NCI-H128 (cell line): ENCODE measurements around the gene CHST6.
A peak's percentile ranks its signal among the peaks of the same experiment; 100 is the strongest.
"Not testable (repeated sequence)": the region's sequence is repeated elsewhere in the genome, so short reads cannot be mapped to it uniquely, and the experiment has no call there.

Experiments used
- DNase-seq: peaks from one replicate; lab custom pipeline; 2025; ENCODE audit not compliant: unreplicated experiment; lab: John Stamatoyannopoulos, UW

Gene CHST6

GRCh38 chr16:75503801-75504200, 8.6 kb upstream of the CHST6 start:
- no peak for DNase-seq

- no peak for DNase-seq
Observed at GRCh38 chr16:75502916-75503605, 7.8 kb upstream of the CHST6 start.

GRCh38 chr16:75501820-75502219, 6.6 kb upstream of the CHST6 start:
- not testable (repeated sequence) for DNase-seq

DNA sequence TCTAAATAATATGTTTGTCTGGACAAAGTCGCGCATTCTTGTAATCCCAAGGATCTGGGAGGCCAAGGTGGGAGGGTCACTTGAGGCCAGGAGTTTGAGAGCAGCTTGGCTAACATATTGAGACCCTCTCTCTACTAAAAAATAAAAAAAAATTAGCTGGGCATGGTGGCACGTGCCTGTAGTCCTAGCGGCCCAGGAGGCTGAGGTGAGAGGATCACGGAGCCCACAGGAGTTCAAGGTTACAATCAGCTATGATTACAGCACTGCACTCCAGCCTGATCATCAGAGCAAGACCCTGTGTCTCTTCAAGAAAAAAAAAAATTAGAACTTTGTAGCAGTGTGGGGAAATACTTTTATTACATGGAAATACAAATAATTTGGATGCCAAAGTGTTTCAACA, 6.1 kb upstream of the CHST6 start:
- no peak for DNase-seq

- not testable (repeated sequence) for DNase-seq
Observed at GRCh38 chr16:75498605-75499322, 3.5 kb upstream of the CHST6 start.

DNA sequence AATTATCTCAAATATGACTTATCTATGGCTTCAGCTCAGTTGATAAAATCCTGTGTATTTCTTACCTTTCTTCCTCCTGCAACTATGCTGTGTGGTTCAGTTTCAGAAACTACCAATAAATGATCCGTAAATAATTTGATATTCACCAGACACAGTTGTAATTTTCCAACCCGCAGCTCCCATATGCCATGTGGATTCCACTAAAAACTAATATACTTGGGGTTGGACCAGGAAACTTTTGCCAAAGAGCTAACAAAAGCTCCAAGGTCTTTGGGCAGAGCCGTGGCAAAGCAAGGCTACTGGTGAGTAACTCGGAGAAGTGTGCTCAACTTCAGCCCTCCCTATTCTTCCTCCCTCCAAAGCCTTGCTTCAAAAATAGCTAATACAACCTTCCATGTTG, 2.3 kb upstream of the CHST6 start:
- no peak for DNase-seq

DNA sequence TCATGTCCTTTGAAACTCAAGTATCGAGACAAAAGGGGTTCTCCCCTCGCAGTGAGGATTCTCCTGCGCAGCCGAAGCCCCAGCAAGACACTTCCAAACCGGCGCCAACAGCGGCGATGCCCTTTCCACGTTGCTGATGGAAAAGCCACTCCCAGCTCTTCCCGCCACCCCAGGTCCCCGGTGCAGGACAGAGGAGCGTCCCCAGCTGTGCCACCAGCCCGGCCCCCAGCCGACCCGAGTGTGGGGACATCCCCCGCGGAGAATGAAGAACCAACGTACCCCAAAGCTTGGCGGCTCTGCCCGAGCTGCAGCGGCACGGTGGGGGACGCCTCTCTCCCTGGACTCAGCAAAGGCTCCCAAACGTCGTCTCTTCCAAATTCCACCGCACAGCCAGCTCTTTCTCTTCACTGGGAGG, 573 bp downstream of the CHST6 start:
- DNase-seq: no peak

- no peak for DNase-seq
Observed at GRCh38 chr16:75494184-75494583, 1.1 kb downstream of the CHST6 start.

DNA sequence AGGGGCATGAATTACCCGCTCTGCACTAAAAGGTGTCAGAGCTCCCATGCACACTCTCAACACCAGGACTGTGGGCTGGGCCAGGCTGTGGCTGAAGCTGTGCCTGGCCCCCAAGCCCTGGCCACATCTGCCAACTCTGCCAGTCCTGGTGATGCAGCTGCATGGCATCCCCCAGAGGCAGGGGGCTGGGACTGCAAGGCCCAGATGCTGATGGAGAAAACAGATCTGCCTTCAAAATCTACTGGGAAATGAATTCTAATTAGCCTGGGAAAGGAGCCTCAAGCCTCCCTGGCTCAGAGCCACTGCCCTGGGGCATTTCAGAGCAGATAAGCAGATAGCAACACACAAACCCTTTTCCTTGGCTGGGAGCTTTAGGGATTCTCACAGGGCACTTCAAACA, 3.4 kb downstream of the CHST6 start:
- no peak for DNase-seq

DNA sequence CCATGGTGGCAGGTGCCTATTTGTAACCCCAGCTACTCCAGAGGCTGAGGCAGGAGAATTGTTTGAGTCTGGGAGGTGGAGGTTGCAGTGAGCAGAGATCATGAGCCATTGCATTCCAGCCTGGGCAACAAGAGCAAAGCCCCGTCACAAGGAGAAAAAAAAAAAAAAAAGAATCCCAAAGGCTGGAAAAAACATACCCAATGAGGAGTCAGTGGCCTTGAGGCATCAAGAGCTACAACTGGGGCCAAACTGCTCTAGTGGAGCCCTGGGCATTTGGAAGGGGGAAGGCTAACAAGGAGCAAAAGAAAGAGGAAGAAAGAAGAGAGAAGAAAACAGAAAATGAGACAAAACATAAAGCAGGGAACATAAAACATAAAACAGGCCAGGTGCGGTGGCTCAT, 6.9 kb downstream of the CHST6 start:
- DNase-seq: no peak

GRCh38 chr16:75486676-75487313, 8.4 kb downstream of the CHST6 start:
- no peak for DNase-seq

DNA sequence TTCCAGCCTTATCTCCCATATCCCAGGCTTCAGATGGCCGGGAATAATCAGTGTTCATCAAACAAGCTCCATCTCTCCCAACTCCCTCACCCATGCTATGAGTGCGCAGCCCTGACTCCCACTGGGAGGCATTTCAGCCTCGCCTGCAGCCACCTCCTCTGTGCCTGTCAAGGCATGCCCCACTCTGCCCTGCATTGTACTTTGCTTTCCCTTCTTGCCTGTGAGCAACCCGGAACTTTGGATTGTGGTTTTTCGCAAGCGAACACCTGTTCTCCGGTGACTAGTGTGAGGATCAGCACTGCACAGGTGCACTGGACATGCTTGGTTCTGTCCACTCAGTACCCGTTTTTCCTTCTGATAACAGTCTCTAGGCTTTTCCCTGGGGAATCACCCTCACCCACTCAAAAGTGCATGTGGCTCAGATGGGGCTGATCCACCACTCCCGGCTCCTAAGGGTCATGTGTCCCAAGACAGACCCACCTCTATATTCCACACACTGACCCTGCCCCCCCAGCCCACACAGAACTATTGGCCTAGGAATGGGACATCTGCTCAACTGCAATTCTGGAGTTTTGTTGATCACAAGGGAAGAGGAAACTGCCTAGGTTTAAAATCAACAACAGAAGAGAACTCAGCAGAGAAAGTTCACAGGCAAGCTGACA, 9.1 kb downstream of the CHST6 start:
- DNase-seq: peak; percentile 31

DNA sequence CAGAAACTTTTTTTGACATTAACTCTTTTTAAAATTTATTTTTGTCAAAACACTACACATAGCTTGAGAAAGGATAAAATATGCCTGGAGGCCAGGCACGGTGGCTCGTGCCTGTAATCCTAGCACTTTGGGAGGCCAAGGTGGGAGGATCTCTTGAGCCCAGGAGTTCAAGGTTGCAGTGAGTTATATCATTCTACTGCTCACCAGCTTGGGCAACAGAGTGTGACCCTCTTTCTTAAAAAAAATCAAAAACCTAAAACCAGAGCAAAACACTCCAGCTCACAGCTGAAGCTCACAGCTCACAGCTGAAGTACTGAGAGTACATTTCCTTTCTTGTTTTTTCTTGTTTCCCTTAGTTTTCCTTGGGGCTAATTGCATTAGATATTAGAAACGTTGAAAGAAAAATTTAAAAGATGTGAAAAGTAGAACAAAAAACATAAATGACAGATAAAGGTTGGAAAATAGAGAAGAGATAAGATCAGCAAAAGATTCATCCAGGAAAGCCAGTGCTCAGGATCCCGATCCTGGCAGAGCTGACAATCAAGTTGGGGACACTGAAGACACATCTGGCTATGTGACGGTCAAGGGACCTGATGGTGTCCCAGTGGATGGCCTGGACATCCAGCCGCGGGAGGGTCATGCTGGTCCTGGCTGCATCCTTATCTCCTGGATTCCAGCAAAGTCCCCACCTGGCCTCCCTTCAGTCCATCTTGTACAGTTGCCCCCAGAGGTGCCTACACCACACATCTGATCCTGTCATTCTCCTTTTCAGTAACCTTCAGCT, 9.8 kb downstream of the CHST6 start:
- no peak for DNase-seq

GRCh38 chr16:75483222-75483621, 12.0 kb downstream of the CHST6 start:
- DNase-seq: no peak

- no peak for DNase-seq
Observed at GRCh38 chr16:75482434-75483205, 12.6 kb downstream of the CHST6 start.

DNA sequence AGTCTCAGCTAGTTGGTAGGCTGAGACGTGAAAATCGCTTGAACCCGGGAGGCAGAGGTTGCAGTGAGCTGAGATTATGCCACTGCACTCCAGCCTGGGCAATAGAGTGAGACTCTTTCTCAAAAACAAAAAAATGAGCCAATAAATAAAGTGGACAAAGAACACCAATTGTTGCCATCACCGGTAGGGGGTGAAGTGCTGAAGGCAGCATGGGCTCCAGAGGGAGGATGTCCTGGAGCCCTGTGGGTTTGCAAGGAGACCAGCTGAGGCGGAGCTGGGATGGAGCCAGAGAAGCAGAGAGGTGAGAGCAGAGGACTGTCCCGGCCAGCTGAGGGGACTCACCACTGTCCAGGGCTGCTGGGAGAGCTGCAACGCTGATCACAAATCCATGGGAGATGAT, 13.8 kb downstream of the CHST6 start:
- no peak for DNase-seq

- DNase-seq: no peak
Observed at GRCh38 chr16:75479421-75479990, 15.7 kb downstream of the CHST6 start.

DNA sequence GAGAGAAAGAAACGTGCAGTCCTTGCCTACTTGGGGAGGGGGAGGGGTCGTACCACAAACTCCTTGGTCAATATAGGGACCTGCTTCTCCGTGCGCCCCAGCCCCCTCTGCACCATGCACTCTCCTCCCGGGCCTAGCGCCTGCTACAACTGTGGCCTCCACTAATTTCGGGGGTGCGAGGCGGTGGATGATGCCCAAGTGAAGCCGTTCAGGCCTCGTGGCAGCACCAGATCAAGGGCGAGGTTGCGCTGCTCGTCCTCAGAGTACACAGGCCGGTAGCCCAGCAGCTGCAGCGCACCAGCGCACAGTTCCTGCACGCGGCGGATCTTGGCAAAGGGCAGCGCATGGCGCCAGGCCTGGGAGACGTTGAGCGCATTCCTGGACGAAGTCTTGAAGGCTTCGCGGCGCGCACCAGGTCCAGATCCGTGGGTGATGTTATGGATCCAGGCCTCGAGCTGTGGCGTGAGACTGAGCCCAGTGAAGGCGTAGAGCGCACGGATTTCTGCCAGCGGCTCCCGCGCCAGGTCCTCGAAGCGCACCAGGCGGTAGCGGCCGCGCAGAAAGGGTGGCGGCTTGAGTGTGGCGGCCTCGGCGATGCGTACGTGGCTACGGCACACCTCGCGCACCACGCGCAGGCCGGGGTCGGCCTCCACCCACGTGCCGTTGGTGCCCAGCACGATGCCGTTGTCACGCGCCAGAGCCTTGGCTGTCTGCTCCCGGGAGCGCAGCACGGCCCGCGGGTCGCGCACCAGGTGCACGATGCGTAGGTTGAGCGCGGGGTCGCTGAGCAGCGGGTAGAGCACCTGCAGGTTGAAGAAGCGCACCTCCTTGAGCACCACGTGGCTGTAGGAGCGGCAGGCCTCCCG, 16.5 kb downstream of the CHST6 start:
- DNase-seq: no peak
